H1 (cell line): ENCODE measurements around the gene ESPNL. TPM values are rescaled to one million over a fixed set of nuclear protein-coding genes. Genes with fewer than 3 reads are reported as not detected.

Experiments used
- CTCF ChIA-PET: fragments of 300-600 bp; sonication (Branson Sonifier 250); formaldehyde crosslinking; loops from one replicate; lab custom pipeline; 2021; ENCODE audit not compliant: partially characterized antibody; lab: Charles Lee
- POLR2A ChIA-PET: fragments of 300-600 bp; sonication (Branson Sonifier 250); formaldehyde crosslinking; loops from one replicate; lab custom pipeline; 2021; ENCODE audit warnings: inconsistent platforms; ENCODE audit not compliant: partially characterized antibody; lab: Charles Lee
- DNase-seq, 2 experiments: peaks; one replicate each; pipeline versions ENCODE4 v3.0.0 to v3.0.0-alpha.2; 2010 to 2022; ENCODE audit warnings: low spot score in 2 of 2, low read depth in 1 of 2, mixed read lengths in 1 of 2
- FAIRE-seq: peaks from 2 replicates; lab custom pipeline; 2011; peaks lifted over from hg19 to GRCh38; lab: Jason Lieb, UNC
- H2AFZ ChIP-seq: 2 replicates; pipeline ENCODE4 v1.8.1; 2012; ENCODE audit warnings: low read length, inconsistent platforms
- H2AK5ac ChIP-seq: 2 replicates; pipeline ENCODE4 v1.6.1; 2013; ENCODE audit warnings: low read depth, low read length
- H2BK120ac ChIP-seq: replicated peaks from 2 replicates; pipeline ENCODE3; 2013; ENCODE audit warnings: low read depth, low read length, inconsistent platforms
- H2BK12ac ChIP-seq: 2 replicates; pipeline ENCODE4 v1.6.1; 2013; ENCODE audit warnings: low read depth, low read length
- H2BK15ac ChIP-seq: 2 replicates; pipeline ENCODE4 v1.6.1; 2013; ENCODE audit warnings: low read length
- H2BK20ac ChIP-seq: 2 replicates; pipeline ENCODE4 v1.6.1; 2013; ENCODE audit warnings: low read length
- H2BK5ac ChIP-seq: 2 replicates; pipeline ENCODE4 v1.6.1; 2013; ENCODE audit warnings: low read depth, low read length
- H3K14ac ChIP-seq: 2 replicates; pipeline ENCODE4 v1.6.1; 2013; ENCODE audit warnings: inconsistent platforms; ENCODE audit not compliant: insufficient read length
- H3K18ac ChIP-seq: 2 replicates; pipeline ENCODE4 v1.6.1; 2013; ENCODE audit warnings: low read length; ENCODE audit errors: extremely low read depth
- H3K23ac ChIP-seq: 2 replicates; pipeline ENCODE4 v1.6.1; 2013; ENCODE audit warnings: inconsistent platforms; ENCODE audit not compliant: insufficient read length
- H3K23me2 ChIP-seq: 2 replicates; pipeline ENCODE4 v1.6.1; 2013; ENCODE audit warnings: low read depth, low read length
- H3K27ac ChIP-seq: 2 replicates; pipeline ENCODE4 v1.6.1; 2011; ENCODE audit warnings: low read depth, low read length, inconsistent platforms
- H3K27me3 ChIP-seq, 4 experiments: replicated peaks in 1 of 4; 1 replicate in 1 of 4; 2 replicates in 3 of 4; pipeline versions ENCODE4 v1.6.1 to v1.8.1; 2011 to 2013; ENCODE audit warnings: low read length in 3 of 4, mild to moderate bottlenecking in 3 of 4, inconsistent platforms in 2 of 4, mixed read lengths in 2 of 4, moderate library complexity in 1 of 4; ENCODE audit not compliant: control insufficient read depth in 3 of 4, insufficient read depth in 3 of 4; ENCODE audit errors: extremely low read depth in 1 of 4
- H3K36me3 ChIP-seq, 4 experiments: 2 replicates each; pipeline versions ENCODE4 v1.6.1 to v1.8.1; 2011 to 2013; ENCODE audit warnings: mild to moderate bottlenecking in 4 of 4, low read length in 3 of 4, moderate library complexity in 2 of 4, control low read depth in 1 of 4, inconsistent platforms in 1 of 4; ENCODE audit not compliant: insufficient read depth in 4 of 4, control insufficient read depth in 2 of 4
- H3K4ac ChIP-seq: replicated peaks from 2 replicates; pipeline ENCODE3; 2013; ENCODE audit warnings: low read length, low read depth, mixed read lengths, inconsistent platforms; ENCODE audit not compliant: insufficient read length
- H3K4me1 ChIP-seq, 4 experiments: replicated peaks in 1 of 4; 1 replicate in 1 of 4; 2 replicates in 3 of 4; pipeline versions ENCODE4 v1.6.1 to v1.8.1; 2011 to 2013; ENCODE audit warnings: low read length in 3 of 4, inconsistent platforms in 2 of 4, mixed read lengths in 1 of 4; ENCODE audit not compliant: insufficient read depth in 4 of 4, control insufficient read depth in 3 of 4
- H3K4me2 ChIP-seq, 2 experiments: 2 replicates each; pipeline versions ENCODE4 v1.6.1 to v1.8.1; 2011 to 2013; ENCODE audit warnings: low read depth in 2 of 2, low read length in 2 of 2, control low read depth in 1 of 2, inconsistent platforms in 1 of 2, mild to moderate bottlenecking in 1 of 2; ENCODE audit not compliant: insufficient read depth in 1 of 2
- H3K4me3 ChIP-seq, 4 experiments: fragments of 200-600, 300-600 bp in 1 of 4; sonication (generic), shearing (Covaris generic), sonication (Bioruptor Twin) in 1 of 4; 2 replicates each; pipeline versions ENCODE4 v1.5.1 to v1.8.1; 2011 to 2016; ENCODE audit warnings: low read length in 4 of 4, low read depth in 3 of 4, control low read depth in 2 of 4, inconsistent platforms in 2 of 4, mild to moderate bottlenecking in 2 of 4, mixed read lengths in 1 of 4, moderate library complexity in 1 of 4; ENCODE audit not compliant: insufficient read depth in 2 of 4; ENCODE audit errors: extremely low read depth in 1 of 4
- H3K56ac ChIP-seq: replicated peaks from 2 replicates; pipeline ENCODE3; 2013; ENCODE audit warnings: low read depth, mild to moderate bottlenecking, mixed read lengths, low read length, inconsistent platforms; ENCODE audit not compliant: insufficient read length
- H3K79me1 ChIP-seq: 2 replicates; pipeline ENCODE4 v1.6.1; 2013; ENCODE audit warnings: low read depth, low read length, control low read depth
- H3K79me2 ChIP-seq, 2 experiments: 2 replicates each; pipeline versions ENCODE4 v1.6.1 to v1.8.1; 2012 to 2013; ENCODE audit warnings: low read length in 2 of 2, mild to moderate bottlenecking in 2 of 2, inconsistent platforms in 1 of 2; ENCODE audit not compliant: insufficient read depth in 2 of 2, control insufficient read depth in 1 of 2
- H3K9ac ChIP-seq, 4 experiments: replicated peaks in 1 of 4; 1 replicate in 1 of 4; 2 replicates in 3 of 4; pipeline versions ENCODE4 v1.6.1 to v1.8.1; 2011 to 2013; ENCODE audit warnings: low read depth in 3 of 4, low read length in 3 of 4, control low read depth in 2 of 4, mild to moderate bottlenecking in 2 of 4, moderate library complexity in 2 of 4, inconsistent platforms in 1 of 4; ENCODE audit errors: extremely low read depth in 1 of 4
- H3K9me3 ChIP-seq, 2 experiments: 2 replicates each; pipeline versions ENCODE4 v1.6.1 to v1.8.1; 2012 to 2013; ENCODE audit warnings: mild to moderate bottlenecking in 2 of 2, moderate library complexity in 2 of 2, control low read depth in 1 of 2, inconsistent platforms in 1 of 2, low read depth in 1 of 2, low read length in 1 of 2, mixed read lengths in 1 of 2; ENCODE audit not compliant: insufficient read depth in 2 of 2
- H4K20me1 ChIP-seq, 2 experiments: replicated peaks in 1 of 2; 2 replicates each; pipeline versions ENCODE3 to v1.8.1; 2011 to 2013; ENCODE audit warnings: inconsistent platforms in 2 of 2, low read length in 2 of 2, mild to moderate bottlenecking in 1 of 2; ENCODE audit not compliant: insufficient read depth in 2 of 2, control insufficient read depth in 1 of 2
- H4K5ac ChIP-seq: 2 replicates; pipeline ENCODE4 v1.6.1; 2013; ENCODE audit warnings: low read length, low read depth, mixed read lengths, inconsistent platforms; ENCODE audit not compliant: insufficient read length
- H4K8ac ChIP-seq: 2 replicates; pipeline ENCODE4 v1.8.0; 2013; ENCODE audit warnings: mild to moderate bottlenecking, moderate library complexity, low read length, inconsistent platforms; ENCODE audit not compliant: insufficient read depth; ENCODE audit errors: extremely low read depth
- H4K91ac ChIP-seq: replicated peaks from 2 replicates; pipeline ENCODE3; 2013; ENCODE audit warnings: low read length, mixed read lengths, inconsistent platforms; ENCODE audit not compliant: insufficient read length
- BCL11A ChIP-seq, 2 experiments: IDR thresholded peaks; one replicate each; pipeline ENCODE4 v1.6.1; 2011; ENCODE audit warnings: low read depth in 2 of 2, low read length in 2 of 2, mild to moderate bottlenecking in 2 of 2
- CBX5 ChIP-seq: fragments of 300-800, 300-1000 bp; sonication (generic); IDR thresholded peaks from 2 replicates; pipeline ENCODE4 v1.7.1; 2016; ENCODE audit warnings: antibody characterized with exemption, low read length, low read depth
- KDM4A ChIP-seq: IDR thresholded peaks from one replicate; pipeline ENCODE4 v1.7.1; 2012; ENCODE audit warnings: low read depth, mild to moderate bottlenecking, moderate library complexity, low read length, inconsistent platforms; ENCODE audit not compliant: severe bottlenecking
- KDM5A ChIP-seq: fragments of 200-600 bp; IDR thresholded peaks from 2 replicates; pipeline ENCODE4 v1.7.1; 2012; ENCODE audit warnings: mild to moderate bottlenecking, low read length, inconsistent platforms, mixed read lengths
- TAF7 ChIP-seq: optimal IDR thresholded peaks from 2 replicates; pipeline ENCODE3; 2011; ENCODE audit warnings: low read depth, mild to moderate bottlenecking, inconsistent platforms, low read length, moderate library complexity, borderline replicate concordance
- WGBS, 2 experiments: shearing (Covaris generic) in 1 of 2; methylation state at CpG; one replicate each; pipeline versions ENCODE4 v1.1.6 to v1.1.7; 2013 to 2015; ENCODE audit warnings: low lambda C conversion rate in 2 of 2, mixed read lengths in 2 of 2, inconsistent platforms in 1 of 2, low coverage in 1 of 2, missing lambda C conversion rate in 1 of 2; ENCODE audit not compliant: insufficient replicate concordance in 2 of 2, insufficient coverage in 1 of 2, insufficient read length in 1 of 2; ENCODE audit errors: extremely low coverage in 1 of 2, missing lambda C conversion rate in 1 of 2; 5-methylcytosine and 5-hydroxymethylcytosine counted together
- polyA plus RNA-seq, 7 experiments: library from polyadenylated mRNA; depleted of rRNA in 3 of 7; stranded (reverse) in 5 of 7; unstranded in 2 of 7; fragments of >200 nt in 5 of 7; fragments of 200-250 nt in 2 of 7; gene quantifications; 1 replicate in 5 of 7; 2 replicates in 1 of 7; 4 replicates in 1 of 7; pipeline versions ENCODE4 v1.2.1 to v1.2.3, GENCODE V29; 2011 to 2013; ENCODE audit warnings: missing spikeins in 2 of 7, mixed read lengths in 2 of 7
- total RNA-seq: library from RNA; stranded (reverse); fragmentation: NEBNext Ultra II Directional; extraction: Animal tissue kit (Norgen Biotek cat#: 25700); gene quantifications from 2 replicates; pipeline ENCODE4 v1.2.1, GENCODE V29; 2021
- TF ChIP-seq, protein P1 (sequence below), 3 experiments: IDR thresholded peaks; 1 replicate in 2 of 3; 2 replicates in 1 of 3; pipeline versions ENCODE4 v1.5.1 to v1.6.1; 2011; ENCODE audit warnings: low read length in 3 of 3, mild to moderate bottlenecking in 3 of 3, inconsistent platforms in 2 of 3, low read depth in 1 of 3, moderate library complexity in 1 of 3; ENCODE audit not compliant: insufficient read depth in 1 of 3; ENCODE audit errors: control extremely low read depth in 1 of 3

Gene ESPNL
- total and polyA plus RNA-seq, 2 of the 8 experiments (the other 6 are each of a cell fraction or from before 2014, with no cell fraction given), result 0.68 to 1.3 TPM

DNA sequence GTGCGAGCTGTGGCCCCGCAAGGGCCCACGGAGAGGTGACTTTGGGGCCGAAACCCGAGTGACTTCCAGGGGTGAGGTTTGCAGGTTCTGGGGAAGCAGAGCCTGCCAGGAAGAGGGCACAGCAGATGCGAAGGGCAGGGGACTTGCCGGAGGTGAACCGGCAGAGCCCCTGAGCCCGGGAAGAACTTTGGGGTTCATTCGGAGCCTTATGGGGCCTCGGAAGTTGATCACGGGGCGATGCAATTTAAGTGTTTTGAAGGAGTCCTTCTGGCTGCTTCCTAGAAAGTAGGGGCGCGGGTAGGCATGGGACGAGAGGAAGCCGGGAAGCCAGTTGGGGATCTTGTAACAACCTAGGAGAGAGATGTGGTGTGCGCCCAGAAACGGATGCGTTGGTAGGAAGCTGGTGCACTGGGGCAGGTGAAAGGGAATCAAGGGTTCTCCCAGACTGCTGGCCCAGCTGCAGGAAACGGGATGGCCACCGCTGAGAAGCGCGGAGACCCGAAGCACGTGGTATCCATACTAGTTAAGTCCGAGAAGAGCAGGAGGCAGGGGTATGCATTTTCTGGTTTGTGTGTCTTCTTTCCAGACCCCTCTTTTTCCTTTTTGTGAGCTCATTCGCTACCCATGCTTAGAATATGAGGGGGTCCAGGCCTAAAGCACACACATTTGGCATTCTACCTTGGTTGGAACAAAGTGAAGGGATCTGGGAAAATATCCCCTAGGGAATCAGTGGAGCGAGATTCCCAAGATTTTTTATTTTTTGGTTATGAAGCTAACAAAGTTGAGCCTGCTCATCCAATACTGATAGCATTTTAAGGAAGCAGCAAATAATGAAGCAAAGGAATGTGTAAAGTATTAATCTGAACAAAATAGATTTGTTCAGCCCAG lies 38.6 kb upstream of the ESPNL start:
- H2AFZ ChIP-seq, result no peak overlapping the region
- H2BK20ac ChIP-seq, result no peak overlapping the region
- DNase-seq (peak in 1 of 2 experiments; percentile 70), FAIRE-seq (no peak)
- peaks cover 2% of the 10 kb centered on the region; the same call in 1 of the 2 replicates for H3K79me1 ChIP-seq
- H2BK15ac ChIP-seq, result no peak overlapping the region
- peak overlapping the region in 3 of 4 experiments; percentile 69 to 84 (median 78); a peak in 6 of 7 replicates for H3K9ac ChIP-seq
- 3% methylated on average over 29 of the region's 29 CpGs; no CpG with 5 or more reads in 1 of the 2 experiments for WGBS, 2 experiments
- H3K23ac ChIP-seq, result no peak overlapping the region
- H3K14ac ChIP-seq, result no peak overlapping the region
- no peaks in the 10 kb centered on the region for H3K9me3 ChIP-seq
- peak overlapping the region; percentile 69 for H4K5ac ChIP-seq
- POLR2A ChIA-PET, result interaction anchor here (0.7 to 1.8 kb wide), 16 partner anchors 8 to 188 kb away, joined by 3 to 8 read pairs (median 4); partner anchors contain the start of genes ESPNL and HES6
- peaks cover 2 to 57% of the 10 kb centered on the region in 2 experiments for H3K79me2 ChIP-seq
- H3K4me3 ChIP-seq, result peak overlapping the region; percentile 86 to 99 (median 90)
- peaks cover 9 to 26% (median 19%) of the 10 kb centered on the region in 4 experiments for H3K36me3 ChIP-seq
- H3K4ac ChIP-seq, result no peak overlapping the region
- H4K91ac ChIP-seq, result peak overlapping the region; percentile 25
- H3K18ac ChIP-seq, result peak overlapping the region; percentile 36
- H2AK5ac ChIP-seq, result no peak overlapping the region
- CTCF ChIA-PET, result interaction anchor here (0.7 to 1.8 kb wide), 4 partner anchors 45 to 90 kb away, joined by 3 to 6 read pairs (median 5); no protein-coding TSS in a partner anchor
- peaks cover 9% of the 10 kb centered on the region for H3K23me2 ChIP-seq
- H3K4me1 ChIP-seq, result peaks cover 0 to 10% (median 3%) of the 10 kb centered on the region in 4 experiments; a peak in 5 of 7 replicates
- peak overlapping the region; percentile 79 to 93 for H3K4me2 ChIP-seq
- no peaks in the 10 kb centered on the region for H3K27me3 ChIP-seq
- H4K8ac ChIP-seq, result peak overlapping the region; percentile 86; the same call in 1 of the 2 replicates
- H2BK120ac ChIP-seq, result no peak overlapping the region
- H3K56ac ChIP-seq, result peak overlapping the region; percentile 90
- H4K20me1 ChIP-seq, result peaks cover 0 to 2% of the 10 kb centered on the region in 2 experiments
- peak overlapping the region; percentile 20; the same call in 1 of the 2 replicates for H2BK5ac ChIP-seq
- peak overlapping the region; percentile 64 for H3K27ac ChIP-seq
- no peak overlapping the region for H2BK12ac ChIP-seq
- TF ChIP-seq KDM4A (no peak), KDM5A (no peak), BCL11A (IDR thresholded peaks at IDR 0.05; ENCODE audit: low read depth in 2 of 2, low read length in 2 of 2) (no peak), CBX5 (no peak), TAF7 (no peak)
- TF ChIP-seq, protein P1, sequence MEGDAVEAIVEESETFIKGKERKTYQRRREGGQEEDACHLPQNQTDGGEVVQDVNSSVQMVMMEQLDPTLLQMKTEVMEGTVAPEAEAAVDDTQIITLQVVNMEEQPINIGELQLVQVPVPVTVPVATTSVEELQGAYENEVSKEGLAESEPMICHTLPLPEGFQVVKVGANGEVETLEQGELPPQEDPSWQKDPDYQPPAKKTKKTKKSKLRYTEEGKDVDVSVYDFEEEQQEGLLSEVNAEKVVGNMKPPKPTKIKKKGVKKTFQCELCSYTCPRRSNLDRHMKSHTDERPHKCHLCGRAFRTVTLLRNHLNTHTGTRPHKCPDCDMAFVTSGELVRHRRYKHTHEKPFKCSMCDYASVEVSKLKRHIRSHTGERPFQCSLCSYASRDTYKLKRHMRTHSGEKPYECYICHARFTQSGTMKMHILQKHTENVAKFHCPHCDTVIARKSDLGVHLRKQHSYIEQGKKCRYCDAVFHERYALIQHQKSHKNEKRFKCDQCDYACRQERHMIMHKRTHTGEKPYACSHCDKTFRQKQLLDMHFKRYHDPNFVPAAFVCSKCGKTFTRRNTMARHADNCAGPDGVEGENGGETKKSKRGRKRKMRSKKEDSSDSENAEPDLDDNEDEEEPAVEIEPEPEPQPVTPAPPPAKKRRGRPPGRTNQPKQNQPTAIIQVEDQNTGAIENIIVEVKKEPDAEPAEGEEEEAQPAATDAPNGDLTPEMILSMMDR (IDR thresholded peaks at IDR 0.05; ENCODE audit: control extremely low read depth in 1 of 3, insufficient read depth in 1 of 3, low read depth in 1 of 3, low read length in 3 of 3), result no peak
